Cerebellar cortex (tissue), 1 donor: ENCODE data around the gene HAUS3.
"Not testable (repeated sequence)": the region's sequence is repeated elsewhere in the genome, so short reads cannot be mapped to it uniquely, and the experiment has no call there.

Experiments used
- DNase-seq: peaks from one replicate; pipeline ENCODE4 v3.0.0-alpha.2; 2015; ENCODE audit warnings: low spot score

Gene HAUS3

DNA sequence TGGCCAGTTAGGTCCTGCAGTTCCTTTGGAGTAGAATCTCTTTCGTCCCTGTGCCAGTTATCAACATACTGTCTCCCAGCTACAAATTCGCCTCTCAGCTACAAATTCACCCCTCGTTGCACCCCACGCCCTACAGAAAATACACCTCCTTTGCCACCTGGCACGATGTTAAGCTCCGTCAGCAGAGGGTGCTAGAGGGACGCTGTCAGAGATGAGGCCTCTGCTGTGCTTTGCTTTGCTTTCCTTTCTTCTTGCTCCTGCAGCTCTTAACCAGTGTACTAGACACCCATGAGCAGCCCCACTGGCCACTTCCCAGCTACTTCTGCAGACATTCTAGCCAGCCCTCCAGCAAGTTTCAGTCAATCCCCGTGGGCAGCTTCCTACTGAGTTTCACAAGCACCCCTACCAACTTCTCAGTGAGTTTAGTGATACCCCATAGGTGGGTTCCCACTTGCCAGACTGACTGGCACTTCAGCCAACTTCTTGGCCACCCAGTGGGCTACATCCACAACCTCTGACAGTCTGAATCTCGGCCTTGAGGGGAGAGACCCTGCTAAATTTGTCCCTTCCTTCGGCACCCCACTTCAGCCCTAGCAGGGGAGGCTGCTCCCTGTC lies 21.8 kb downstream of the HAUS3 start:
- DNase-seq = peak; percentile 91

DNA sequence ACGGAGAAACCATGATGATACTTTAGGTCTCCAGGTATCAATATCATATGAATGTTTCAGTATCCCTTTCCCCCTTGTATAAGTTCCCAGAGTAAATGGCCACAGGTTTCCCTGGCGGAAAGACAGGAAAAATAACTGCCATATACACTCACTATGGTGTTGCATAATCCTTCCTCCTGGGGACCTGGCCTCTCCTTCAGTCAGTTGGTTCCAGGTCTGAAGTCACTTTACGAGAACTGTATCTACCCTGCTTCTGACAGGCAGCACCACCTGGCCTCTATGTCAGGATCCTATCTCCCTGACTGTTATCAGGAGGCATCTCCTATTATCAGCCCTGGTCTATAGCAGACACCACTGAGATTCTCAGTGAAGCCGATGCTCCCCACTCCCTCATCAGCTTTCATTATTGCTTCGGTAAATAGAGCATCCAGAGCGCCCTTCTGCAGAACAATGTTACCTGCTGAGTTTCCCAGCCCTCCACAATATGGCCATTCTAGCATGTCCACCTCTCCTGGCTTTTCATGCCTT lies 22.6 kb downstream of the HAUS3 start:
- DNase-seq = peak; percentile 65

DNA sequence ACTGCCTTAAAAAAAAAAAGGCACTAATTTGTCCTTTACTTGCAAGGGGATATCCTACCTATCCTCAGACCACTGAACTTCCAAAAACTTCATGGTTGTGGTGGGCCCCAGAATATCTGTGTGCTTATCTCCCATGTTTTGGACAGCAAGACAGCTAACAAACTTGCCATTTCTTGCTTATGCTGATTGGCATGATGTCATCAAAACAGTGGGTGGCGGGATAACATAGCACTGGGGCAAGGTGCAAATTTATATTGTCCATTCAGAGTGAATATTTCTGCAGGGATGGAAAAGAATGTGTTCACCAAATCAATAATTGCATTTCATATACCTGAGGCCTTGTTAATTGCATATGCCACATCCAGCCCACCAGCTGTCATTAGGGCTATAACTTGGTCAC lies 23.5 kb downstream of the HAUS3 start:
- no peak for DNase-seq

DNA sequence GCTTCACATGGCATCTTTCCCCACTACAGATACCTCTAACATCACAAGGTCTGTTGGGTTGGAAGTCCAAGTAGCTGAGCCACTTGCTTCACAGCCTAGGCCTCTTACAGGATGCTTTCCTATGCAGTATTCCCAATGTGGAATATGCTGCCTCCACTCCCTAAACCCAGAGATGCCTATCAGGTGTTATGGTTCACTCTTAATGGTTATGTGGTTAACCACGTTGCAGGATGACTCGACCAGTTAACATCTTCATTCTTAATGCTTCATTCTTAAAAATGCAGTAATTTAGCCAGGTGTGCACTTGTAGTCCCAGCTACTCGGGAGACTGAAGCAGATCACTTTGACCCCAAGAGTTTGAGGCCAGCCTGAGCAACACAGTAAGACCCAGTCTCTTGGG lies 24.2 kb downstream of the HAUS3 start:
- DNase-seq = no peak

DNA sequence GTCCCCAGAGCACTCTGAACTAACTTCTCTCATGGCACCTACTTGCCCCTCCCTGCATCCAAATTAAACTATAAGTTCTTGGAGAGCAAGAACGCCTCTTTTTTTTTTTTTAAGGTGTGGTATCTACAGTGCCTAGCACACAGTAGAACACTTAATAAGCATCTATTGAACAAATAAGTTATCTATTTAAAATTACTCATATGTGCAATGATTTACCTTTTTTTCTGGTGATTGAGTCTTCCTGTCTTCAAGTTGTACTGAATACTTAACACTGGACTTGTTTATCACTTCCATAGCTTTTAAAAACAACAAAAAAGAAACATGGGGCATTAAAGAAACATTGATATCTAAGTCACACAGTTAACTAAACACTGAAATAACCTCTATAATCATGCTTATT lies 29.1 kb downstream of the HAUS3 start:
- DNase-seq = no peak

DNA sequence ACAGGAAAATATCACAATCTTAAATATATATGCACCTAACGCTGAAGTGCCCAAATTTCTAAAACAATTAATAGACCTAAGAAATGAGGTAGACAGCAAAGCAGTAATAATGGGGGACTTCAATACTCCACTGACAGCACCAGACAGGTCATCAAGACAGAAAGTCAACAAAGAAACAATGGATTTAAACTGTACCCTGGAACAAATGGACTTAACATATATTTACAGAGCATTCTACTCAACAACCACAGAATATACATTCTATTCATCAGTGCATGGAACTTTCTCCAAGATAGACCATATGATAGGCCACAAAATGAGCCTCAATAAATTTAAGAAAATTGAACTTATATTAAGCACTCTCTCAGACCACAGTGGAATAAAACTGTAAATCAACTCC lies 39.1 kb downstream of the HAUS3 start:
- DNase-seq = not testable (repeated sequence)

DNA sequence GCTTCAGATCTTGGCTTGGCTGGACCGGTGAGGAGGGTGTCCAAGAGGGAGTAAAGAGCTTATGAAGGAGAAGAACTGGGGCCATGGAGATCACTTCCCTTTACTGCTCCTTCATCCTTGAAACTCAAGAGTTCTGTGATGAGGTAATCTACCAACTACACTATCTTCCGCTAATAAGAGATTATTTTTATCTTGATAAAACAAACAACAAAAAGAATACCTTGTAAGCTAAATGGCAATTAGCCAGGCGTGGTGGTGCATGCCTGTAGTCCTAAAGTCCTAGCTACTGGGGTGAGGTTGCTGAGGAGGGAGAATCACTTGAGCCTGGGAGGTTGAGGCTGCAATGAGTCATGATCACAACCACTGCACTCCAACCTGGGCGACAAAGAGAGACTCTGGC lies 47.4 kb downstream of the HAUS3 start:
- DNase-seq = no peak

DNA sequence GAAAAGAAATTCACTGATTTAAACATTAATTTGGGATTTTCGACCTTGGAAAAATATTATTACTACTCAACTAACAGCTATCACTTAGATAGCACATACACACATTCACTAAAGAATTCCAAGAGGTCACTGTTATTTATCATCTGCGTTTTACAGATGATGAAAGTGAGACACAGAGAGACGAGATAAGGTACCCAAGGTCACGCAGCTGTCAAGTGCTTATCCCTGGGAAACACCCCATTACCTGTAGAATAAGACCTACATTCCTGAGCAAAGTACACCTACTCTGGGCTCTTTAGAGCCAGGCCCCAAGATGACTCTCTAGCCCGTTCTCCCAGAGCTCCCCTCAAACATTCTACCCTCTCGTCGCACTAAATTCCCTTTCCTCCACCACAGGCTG lies 48.6 kb downstream of the HAUS3 start:
- no peak for DNase-seq

DNA sequence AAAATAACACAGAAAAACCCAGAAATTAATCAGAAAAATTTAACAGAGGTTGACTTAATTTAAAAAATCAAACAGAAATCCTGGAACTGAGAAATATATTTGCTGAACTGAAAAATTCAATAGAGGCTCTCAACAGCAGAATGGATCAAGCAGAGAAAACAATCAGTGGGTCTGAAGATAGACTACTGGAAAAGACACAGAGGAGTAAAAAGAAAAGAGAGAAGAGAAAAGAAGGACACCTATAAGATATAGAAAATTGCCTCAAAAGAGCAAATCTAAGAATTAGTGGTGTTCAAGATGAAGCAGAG lies 55.1 kb downstream of the HAUS3 start:
- no peak for DNase-seq

DNA sequence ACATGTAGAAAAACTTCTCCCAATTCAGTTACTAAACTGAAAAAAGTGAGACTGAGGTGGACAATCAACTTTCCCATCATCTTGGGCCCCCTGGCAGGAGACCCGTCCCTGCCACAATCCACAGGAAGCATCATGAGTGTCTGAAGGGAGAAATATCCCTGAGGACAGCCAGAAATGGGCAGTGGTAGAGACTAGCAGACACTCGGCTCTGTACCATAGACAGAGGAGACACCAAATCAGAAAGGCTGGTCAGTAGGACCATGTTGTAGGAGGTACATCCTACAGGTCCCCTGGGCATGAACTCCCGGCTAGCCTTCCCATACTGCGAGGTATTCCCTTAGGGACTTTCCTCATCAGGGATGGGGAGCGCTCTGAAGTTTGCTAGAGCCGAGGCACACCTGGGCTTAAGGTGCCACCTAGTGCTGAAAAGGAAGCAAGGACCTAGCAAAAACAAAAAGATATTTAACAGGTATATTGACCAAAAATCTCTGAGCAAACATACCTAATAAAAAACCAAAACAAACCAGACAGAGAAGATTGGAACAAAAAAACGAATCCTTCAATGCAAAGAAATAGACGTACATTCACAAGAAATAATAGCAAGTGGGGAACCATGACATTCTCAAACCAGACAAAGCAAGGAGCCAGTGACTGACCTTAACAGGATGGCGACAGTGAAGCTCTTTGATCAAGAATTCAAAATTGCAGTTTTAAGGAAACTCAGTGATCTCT lies 55.6 kb downstream of the HAUS3 start:
- DNase-seq = peak; percentile 43

DNA sequence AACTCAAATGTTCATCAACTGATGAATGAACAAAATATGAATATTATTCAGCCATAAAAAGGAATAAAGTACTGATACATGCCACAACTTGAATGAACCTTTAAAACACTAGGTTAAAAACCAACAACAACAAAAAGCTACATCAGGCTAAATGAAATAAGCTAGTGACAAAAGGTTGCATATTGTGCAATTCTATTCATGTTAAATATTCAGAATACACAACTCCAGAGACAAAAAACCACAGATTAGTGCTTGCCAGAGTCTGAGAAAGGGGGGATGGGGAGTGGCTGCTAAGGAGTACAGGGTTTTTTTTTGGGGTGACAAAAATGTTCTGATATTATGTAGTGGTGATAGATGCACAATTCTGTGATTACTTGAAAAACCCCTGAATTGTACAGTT lies 58.5 kb downstream of the HAUS3 start:
- DNase-seq = no peak

DNA sequence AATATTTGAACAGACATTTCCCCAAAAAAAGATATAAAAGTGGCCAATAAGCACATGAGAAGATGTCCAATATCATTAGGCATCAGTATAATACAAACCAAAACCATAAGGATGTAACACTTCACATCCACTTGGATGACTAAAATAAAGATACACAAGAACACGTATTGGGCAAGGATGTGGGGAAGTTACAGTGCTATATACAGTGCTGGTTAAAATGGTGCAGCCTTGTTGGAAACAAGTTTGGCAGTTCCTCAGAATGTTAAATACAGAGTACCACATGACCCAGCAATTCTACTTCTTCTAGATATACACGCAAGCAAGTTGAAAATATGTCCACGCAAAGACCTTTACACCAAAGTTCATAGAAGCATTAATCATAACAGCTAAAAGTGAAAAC lies 58.9 kb downstream of the HAUS3 start:
- DNase-seq = no peak

DNA sequence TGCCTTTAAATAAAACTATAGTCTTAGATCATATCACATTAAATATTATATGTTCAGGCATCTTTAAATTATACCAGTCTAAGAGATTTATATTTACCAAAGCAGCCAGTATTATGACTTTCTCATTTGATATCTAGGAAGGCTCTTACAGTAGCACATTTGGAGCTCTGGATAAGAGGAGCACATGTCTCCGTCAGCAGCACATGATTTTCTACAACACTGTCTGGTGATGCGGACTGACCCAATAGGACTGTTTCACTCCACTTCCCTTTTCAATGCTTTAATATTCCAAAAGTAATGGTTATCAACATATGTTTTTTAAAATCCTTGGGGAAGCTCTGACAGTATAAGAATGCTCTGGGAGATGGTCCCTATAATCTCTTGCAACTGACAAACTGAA lies 61.5 kb downstream of the HAUS3 start:
- no peak for DNase-seq

DNA sequence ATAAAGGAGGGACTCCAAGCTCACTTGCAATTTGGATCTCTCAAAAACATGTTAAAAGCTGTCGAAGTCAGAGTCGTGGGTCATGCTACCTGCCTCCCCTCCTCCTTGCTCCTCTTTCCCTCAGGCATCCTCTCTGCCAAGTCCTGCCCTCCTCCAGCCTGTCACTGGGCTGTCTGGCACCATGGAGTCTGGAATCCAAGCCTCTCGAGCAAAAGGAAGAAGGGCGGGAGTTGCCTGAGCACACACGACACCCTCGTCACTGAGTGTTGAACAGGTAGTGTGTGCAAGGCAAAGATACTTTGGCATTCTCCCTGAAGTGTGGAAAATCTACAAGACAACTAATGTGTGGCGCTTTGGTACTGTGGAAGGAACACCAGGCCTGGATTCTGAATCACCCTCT lies 62.2 kb downstream of the HAUS3 start:
- DNase-seq = no peak

DNA sequence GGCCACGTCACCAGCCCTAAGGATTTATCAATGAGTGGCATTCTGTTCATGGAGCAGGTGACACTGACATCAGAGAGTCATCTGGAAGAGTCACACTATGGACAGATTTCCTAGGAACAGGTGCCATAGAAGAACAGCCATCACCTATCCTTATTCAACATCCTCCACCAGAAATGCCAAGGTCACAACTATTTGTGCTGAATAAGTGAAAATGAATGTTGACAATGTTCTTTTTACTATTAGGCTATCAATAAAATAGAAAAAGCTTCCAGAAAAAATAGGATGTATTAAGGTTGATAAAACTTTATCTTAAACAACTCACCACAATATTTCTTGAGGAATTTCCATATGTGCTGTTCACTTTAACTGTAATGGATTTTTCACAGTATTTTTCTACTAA lies 62.9 kb downstream of the HAUS3 start:
- no peak for DNase-seq
